Measurements from ENCODE around the gene CD44.

CD44 gene

GRCh38 chr11:35158701-35159510 is 19.9 kb downstream of the CD44 start:
- no peak for DNase-seq (ENCODE audit: low read depth)

DNA sequence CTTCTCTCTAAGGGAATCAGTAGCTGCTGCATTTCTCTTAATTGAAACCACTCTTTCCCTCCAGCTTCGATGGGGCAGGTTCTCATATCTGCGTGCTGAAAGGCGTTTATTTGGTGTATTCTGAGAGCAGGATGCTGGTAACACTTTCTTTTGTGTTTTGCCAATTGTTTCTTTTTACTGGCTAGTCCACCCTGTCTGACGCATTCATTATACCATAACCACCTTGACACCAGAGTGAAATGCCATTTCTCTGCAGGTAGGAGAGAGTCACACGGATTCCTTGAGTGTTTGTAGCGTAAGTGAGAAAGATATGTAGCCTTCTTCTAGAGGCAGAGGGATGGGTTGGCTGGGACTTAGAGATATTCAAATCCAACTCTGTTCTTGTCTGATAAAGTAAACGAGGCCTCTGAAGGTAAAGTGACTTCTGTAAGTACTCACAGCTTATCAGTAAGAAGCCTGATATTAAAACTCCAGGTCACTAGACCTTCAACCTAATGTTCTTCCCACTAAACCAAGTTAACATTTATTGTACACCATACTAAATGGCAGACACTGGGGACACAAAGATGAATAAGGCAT is 21.4 kb downstream of the CD44 start:
- no peak for DNase-seq (ENCODE audit: low read depth)

GRCh38 chr11:35160902-35161597 is 22.1 kb downstream of the CD44 start:
- no peak for DNase-seq (ENCODE audit: low read depth)

GRCh38 chr11:35162745-35163144 is 23.8 kb downstream of the CD44 start:
- no peak for DNase-seq (ENCODE audit: low read depth)

DNA sequence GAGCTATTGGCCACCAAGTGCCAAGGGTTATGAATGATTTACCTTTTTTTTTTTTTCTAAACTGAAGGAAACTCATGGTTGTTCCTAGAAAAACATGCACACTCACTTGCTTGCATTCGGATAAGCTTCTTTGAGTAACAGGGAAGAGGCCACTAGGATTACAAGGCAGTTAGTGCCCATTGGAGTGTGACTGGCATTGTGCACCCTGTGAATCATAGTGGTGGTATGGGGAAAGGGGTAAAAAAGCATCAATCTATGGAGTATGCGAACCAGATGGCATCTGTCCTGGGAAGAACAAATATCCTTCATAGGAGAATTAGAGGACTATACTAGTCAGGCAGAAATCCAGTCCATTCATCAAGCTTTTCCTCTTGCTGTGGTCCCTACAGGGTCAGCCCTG is 24.2 kb downstream of the CD44 start:
- DNase-seq (ENCODE audit: low read depth), result no peak

DNA sequence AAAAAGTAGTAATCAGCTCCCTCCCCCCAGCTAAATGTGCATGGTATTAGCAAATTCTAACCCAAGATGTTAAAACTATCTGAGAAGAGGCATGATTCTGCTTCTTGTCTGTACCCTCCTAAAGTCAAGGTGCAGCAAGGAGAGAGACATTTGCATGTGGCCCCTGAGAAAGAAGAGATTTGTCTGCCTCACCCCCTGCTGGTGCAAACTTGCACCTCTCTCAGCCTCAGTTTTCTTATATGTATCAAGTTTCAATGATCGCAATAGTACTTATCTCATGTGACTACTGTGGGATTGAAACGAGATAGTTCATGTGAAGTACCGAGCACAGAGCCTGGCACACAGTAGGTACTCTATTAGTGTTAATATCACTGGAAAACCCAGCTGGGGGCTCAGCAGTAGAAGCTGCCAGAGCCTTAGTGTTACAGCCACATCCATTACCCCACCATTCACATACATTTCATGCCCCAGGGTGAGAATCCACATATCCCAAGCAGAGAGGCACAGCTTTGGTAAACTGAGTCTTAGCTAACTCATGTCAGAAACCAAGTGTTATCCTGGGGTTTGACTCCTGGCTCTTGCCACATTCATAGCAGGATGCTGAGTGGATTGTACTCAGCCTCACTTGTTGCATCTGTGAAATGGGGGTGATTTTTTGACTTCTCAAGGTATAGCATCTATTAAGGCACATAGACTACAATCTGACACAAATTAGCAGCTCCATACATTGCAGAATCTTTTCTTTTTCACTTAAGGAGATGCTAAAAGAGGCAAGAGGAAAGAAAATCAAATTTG is 24.9 kb downstream of the CD44 start:
- DNase-seq (ENCODE audit: low read depth), result no peak

GRCh38 chr11:35165030-35165422 is 26.1 kb downstream of the CD44 start:
- no peak for DNase-seq (ENCODE audit: low read depth)

DNA sequence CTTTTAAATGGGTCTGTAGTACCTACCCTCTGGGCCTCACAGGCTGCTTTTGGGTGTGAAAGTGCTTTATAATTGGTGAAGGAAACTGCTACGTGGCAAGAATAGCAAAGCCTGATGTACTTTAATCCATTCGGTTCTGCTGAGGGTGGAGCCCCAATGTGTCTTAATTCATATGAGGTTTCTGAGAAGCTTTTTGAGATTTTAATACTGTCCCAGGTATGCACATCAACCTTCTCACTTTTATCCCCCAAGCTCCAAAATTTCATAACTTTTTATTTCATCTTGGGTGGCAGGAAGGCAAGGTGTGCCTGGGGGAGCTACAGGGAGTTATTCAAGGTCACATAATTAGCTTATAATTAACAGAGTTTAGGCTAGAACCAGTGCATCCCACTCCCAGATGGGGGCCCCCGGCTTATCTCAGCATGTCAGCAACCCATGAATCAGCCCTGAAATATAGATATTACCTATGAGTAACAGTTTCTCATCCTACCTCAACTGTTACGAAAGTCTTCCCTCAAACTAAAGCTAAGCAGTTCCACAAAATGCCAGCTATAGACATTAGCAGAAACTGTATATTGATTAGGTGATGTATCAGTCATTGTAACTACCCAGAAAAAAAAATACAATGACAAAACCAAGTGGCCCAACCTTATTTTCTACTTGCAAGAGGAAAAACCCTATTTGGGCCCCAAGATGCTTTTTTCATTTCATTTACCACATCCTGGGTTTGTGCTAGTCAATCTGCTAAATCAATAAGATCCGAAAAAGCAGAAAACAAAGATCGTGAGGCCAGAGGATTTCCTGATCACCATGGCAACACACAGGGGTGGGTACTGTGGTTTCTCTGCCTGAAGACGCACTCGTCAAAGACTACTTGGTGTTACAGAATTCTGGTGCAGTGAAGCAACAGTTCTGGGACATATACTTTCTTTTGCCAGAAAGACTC is 26.7 kb downstream of the CD44 start:
- peak; percentile 80 for DNase-seq (ENCODE audit: low read depth)

DNA sequence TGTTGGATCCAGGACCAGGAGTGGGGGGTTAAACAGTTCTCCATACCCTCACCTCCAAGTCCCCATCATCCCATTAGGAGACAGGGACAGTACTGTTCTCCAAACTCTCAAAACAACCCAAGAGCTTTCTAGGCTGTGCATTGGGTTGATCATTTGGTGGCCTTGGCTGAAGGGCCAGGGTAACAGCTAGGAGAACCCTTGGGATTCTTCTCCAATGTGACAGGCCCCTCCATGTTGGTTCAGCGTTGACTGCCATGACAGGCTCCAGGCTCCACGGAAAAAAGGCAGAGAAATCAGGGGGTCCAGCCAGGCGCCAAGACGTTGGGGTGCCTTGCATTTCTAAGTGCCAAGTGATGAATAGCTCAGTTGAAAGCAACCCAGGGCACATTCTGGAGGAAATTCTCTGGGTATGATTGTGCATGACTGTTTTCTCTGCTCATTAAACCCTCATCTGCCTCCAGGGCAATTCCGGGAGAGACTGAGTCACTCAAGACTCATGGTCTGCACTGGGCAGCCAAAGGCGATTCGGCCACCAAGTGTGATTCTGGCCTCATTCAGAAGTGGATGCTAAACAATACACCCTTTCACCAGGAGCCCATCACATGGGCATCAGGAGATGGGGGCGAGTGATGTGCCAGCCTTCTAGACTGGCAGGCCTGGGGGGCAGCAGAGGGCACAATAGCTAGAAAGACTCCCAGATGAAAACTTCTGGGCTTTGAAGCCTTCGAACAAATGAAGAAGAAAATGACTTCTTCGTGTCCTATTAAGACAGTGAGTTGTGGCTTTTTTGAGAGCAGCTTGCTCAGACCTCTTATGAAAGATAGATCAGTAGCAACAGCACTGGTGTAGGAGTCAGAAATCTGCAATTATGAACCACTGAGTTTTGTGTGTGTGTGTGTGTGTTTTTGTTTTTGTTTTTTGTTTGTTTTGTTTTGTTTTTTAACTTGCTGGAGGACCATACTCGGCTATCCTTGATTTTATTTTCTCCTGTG is 27.7 kb downstream of the CD44 start:
- peak; percentile 92 for DNase-seq (ENCODE audit: low read depth)

GRCh38 chr11:35167426-35167954 is 28.5 kb downstream of the CD44 start:
- peak; percentile 62 for DNase-seq (ENCODE audit: low read depth)

DNA sequence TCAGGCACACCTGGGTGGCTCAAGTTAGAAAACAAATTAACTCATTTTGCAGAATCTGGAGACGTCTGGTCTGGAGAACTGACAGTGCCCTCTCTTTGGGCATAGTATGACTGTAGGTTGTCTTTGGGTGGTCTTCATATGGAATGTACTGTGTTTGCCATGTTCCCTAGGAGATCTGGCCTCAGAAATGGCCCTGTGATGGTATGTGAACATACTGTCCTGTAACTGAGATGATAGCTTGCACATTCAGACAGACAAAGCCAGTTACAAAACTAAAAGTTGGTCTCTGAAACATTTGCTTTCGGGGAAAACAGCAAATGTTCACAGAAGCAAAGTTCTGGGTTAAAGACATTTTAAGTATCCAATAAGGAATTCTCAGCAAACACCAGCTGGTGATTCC is 29.7 kb downstream of the CD44 start:
- DNase-seq (ENCODE audit: low read depth), result no peak

GRCh38 chr11:35169112-35169511 is 30.1 kb downstream of the CD44 start:
- no peak for DNase-seq (ENCODE audit: low read depth)

GRCh38 chr11:35169754-35170153 is 30.8 kb downstream of the CD44 start:
- no peak for DNase-seq (ENCODE audit: low read depth)

DNA sequence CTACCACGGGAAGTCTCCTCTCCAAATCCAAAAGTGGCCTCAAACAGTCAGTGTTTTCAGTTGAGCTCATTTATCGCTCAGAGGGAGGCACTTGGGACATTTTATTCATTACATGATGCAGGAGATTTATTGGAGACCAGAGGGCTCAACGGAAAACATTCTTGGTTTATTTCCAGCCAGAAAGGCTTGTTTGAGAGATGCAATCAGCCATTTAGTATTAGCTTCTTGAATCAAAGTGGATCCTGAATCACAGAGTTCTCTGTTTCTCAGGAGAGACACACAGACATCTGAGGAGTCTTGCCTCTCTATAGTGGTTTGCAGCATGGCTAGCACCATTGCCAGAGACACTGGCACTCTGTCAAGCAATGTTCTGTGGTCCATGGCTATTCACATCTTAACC is 31.5 kb downstream of the CD44 start:
- DNase-seq (ENCODE audit: low read depth), result peak; percentile 65

DNA sequence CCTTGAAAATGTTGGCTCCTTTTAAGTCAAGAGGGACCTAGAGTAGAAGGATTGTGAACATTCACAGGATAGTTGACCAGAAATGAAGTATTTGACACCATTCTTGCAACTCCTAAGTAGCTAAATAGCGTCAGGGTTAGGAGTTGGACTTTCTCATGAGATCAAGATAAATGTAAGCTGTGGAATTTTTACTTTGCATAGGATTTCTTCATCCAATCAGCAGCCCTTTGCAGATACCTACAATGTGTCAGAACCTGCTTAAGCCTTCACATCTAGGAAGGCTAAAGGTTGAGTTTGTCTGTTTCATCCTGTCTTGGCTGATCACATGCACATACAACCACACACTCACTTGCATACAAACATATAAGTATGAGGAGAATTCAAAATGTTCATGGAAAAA is 32.3 kb downstream of the CD44 start:
- DNase-seq (ENCODE audit: low read depth), result no peak

GRCh38 chr11:35173011-35173511 is 34.1 kb downstream of the CD44 start:
- DNase-seq (ENCODE audit: low read depth), result no peak

GRCh38 chr11:35173616-35174566 is 34.9 kb downstream of the CD44 start:
- no peak for DNase-seq (ENCODE audit: low read depth)

GRCh38 chr11:35174666-35175065 is 35.7 kb downstream of the CD44 start:
- DNase-seq (ENCODE audit: low read depth), result peak; percentile 41
